ENCODE results near the gene ASPA. TPM values are rescaled to one million over a fixed set of nuclear protein-coding genes. Genes with fewer than 3 reads are reported as not detected.

Gene ASPA
- total and polyA plus RNA-seq, 2 donors (not counting 3 experiments of a cell fraction or from before 2014, with no cell fraction given), result 0.01 TPM; not detected in 1

DNA sequence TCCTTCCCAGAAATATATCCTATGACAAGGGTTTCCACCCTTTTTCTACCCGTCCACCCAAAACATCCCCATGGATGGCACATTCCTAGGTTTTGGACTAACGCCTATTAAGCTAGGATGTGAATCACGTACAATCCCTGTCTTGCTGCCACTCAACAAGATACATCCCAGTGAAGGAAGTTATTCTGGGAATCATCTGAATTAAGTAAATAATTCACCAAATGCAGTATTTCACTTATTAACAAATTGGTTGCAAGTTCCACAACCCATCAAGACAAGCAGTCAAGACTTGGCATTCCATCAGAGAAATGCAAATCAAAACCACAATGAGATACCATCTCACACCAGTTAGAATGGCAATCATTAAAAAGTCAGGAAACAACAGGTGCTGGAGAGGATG is 32.1 kb downstream of the ASPA start:
- no peaks in the 10 kb centered on the region for H3K36me3 ChIP-seq (ENCODE audit: control insufficient read depth in 2 of 2, extremely low read depth in 1 of 2, insufficient read depth in 2 of 2, low read length in 2 of 2)
- dilution Hi-C loops (cut with MboI; ENCODE audit: extremely low pct_ligation_motif_present, low sequenced_read_pairs), result no loop called here

More for the DNA sequence above, 32.1 kb downstream of the ASPA start:
- H3K4me3 ChIP-seq (replicated peaks in 1 of 3; ENCODE audit: insufficient read depth in 1 of 3, low read depth in 1 of 3, low read length in 3 of 3), result no peak overlapping the region
- no peak overlapping the region for H3K9ac ChIP-seq (replicated peaks; ENCODE audit: extremely low read depth, insufficient read depth, low read length)
- no peaks in the 10 kb centered on the region for H3K79me2 ChIP-seq (ENCODE audit: control insufficient read depth, insufficient read depth, low read length)
- no peaks in the 10 kb centered on the region for H3K27me3 ChIP-seq (ENCODE audit: control insufficient read depth in 2 of 2, insufficient read depth in 2 of 2, low read length in 2 of 2)
- CTCF ChIA-PET, result no interaction called here
- H3K4me2 ChIP-seq (ENCODE audit: insufficient read depth, low read length), result no peak overlapping the region
- no peaks in the 10 kb centered on the region for H4K20me1 ChIP-seq (replicated peaks; ENCODE audit: control insufficient read depth, extremely low read depth, insufficient read depth, low read length)
- no peaks in the 10 kb centered on the region for H3K4me1 ChIP-seq (ENCODE audit: control insufficient read depth, extremely low read depth, insufficient read depth, low read length)
- TF ChIP-seq CTCF (IDR thresholded peaks at IDR 0.05; ENCODE audit: extremely low read depth in 1 of 2, insufficient read depth in 1 of 2, low read depth in 1 of 2, low read length in 2 of 2) (no peak), POLR2AphosphoS5 (IDR thresholded peaks at IDR 0.05; ENCODE audit: insufficient read depth, low read depth, low read length) (no peak), JUN (IDR thresholded peaks at IDR 0.05; ENCODE audit: borderline replicate concordance, insufficient read depth, insufficient read length, low read depth) (no peak), GATA2 (IDR thresholded peaks at IDR 0.05; ENCODE audit: insufficient read depth, insufficient read length, low read depth, low read length) (no peak)
- TF ChIP-seq, protein P1, sequence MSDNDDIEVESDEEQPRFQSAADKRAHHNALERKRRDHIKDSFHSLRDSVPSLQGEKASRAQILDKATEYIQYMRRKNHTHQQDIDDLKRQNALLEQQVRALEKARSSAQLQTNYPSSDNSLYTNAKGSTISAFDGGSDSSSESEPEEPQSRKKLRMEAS (IDR thresholded peaks at IDR 0.05; ENCODE audit: insufficient read depth, insufficient read length), result no peak
- H2AFZ ChIP-seq (ENCODE audit: low read depth, low read length), result no peak overlapping the region
- no peak for FAIRE-seq
- H3K27ac ChIP-seq (ENCODE audit: insufficient read depth, low read depth, low read length), result no peak overlapping the region
- POLR2A ChIA-PET, result no interaction called here
- DNase-seq (ENCODE audit: low read depth, low spot score), result no peak
- H3K9me3 ChIP-seq (replicated peaks; ENCODE audit: control insufficient read depth, insufficient read depth, low read length), result no peaks in the 10 kb centered on the region
- intact Hi-C loops (cut with micrococcal nuclease), result no loop called here
- no peaks in the 10 kb centered on the region for H3K9me1 ChIP-seq (replicated peaks; ENCODE audit: control insufficient read depth, extremely low read depth, insufficient read depth, low read length)
- no TSS peak for BruUV-seq (replicated peaks)

All from endothelial cell of umbilical vein (primary cell).